MCF 10A (cell line): Measurements from ENCODE around the gene RNU6-9. TPM values are rescaled to one million over a fixed set of nuclear protein-coding genes. Genes with fewer than 3 reads are reported as not detected.

Experiments used
- BruUV-seq: library from RNA; stranded (reverse); fragments of 400-500 nt; replicated peaks from 2 replicates; lab custom pipeline; 2021; lab: Mats Ljungman, UMichigan
- CTCF ChIA-PET: fragments of 300-600 bp; sonication (Branson Sonifier 250); formaldehyde crosslinking; extraction: SDS; loops from one replicate; lab custom pipeline; 2021; ENCODE audit warnings: antibody characterized with exemption, inconsistent platforms; lab: Yijun Ruan, JAX
- POLR2A ChIA-PET: fragments of 300-600, 350-650 bp; sonication (Branson Sonifier 250); formaldehyde crosslinking; extraction: SDS; loops from one replicate; lab custom pipeline; 2020; ENCODE audit warnings: antibody characterized with exemption, inconsistent platforms; lab: Yijun Ruan, JAX
- DNase-seq: peaks from one replicate; pipeline ENCODE4 v3.0.0-alpha.2; 2018; ENCODE audit not compliant: unreplicated experiment
- H3K27ac Mint-ChIP-seq: one replicate; pipeline ENCODE4 v1.8.0; 2022; ENCODE audit warnings: mild to moderate bottlenecking, low read depth, mixed read lengths; ENCODE audit not compliant: unreplicated experiment
- H3K27me3 Mint-ChIP-seq: one replicate; pipeline ENCODE4 v1.8.0; 2022; ENCODE audit warnings: mixed read lengths; ENCODE audit not compliant: insufficient read depth, unreplicated experiment
- H3K36me3 Mint-ChIP-seq: one replicate; pipeline ENCODE4 v1.8.0; 2022; ENCODE audit warnings: mild to moderate bottlenecking, moderate library complexity, mixed read lengths; ENCODE audit not compliant: insufficient read depth, unreplicated experiment
- H3K4me1 Mint-ChIP-seq: one replicate; pipeline ENCODE4 v1.8.0; 2022; ENCODE audit warnings: mixed read lengths; ENCODE audit not compliant: insufficient read depth, unreplicated experiment
- H3K4me3 Mint-ChIP-seq: one replicate; pipeline ENCODE4 v1.8.0; 2022; ENCODE audit warnings: mild to moderate bottlenecking, moderate library complexity, mixed read lengths; ENCODE audit not compliant: unreplicated experiment
- H3K9me3 Mint-ChIP-seq: one replicate; pipeline ENCODE4 v1.8.0; 2022; ENCODE audit warnings: mixed read lengths; ENCODE audit not compliant: unreplicated experiment
- intact Hi-C: fragments of 100-400 bp; cut with micrococcal nuclease; formaldehyde crosslinking; loops from 2 replicates; pipeline ENCODE4 v1.14.1; 2022
- total RNA-seq: library from RNA; stranded (reverse); gene quantifications from 2 replicates; pipeline ENCODE4 v1.2.3, GENCODE V29; 2022
- TF ChIP-seq, protein P1 (sequence below): fragments of 200-600 bp; IDR thresholded peaks from one replicate; pipeline ENCODE4 v1.8.0; 2022; ENCODE audit warnings: antibody characterized with exemption, mild to moderate bottlenecking; ENCODE audit not compliant: unreplicated experiment

The RNU6-9 gene
- total RNA-seq, 1 experiment from 2014 or later: not detected

DNA sequence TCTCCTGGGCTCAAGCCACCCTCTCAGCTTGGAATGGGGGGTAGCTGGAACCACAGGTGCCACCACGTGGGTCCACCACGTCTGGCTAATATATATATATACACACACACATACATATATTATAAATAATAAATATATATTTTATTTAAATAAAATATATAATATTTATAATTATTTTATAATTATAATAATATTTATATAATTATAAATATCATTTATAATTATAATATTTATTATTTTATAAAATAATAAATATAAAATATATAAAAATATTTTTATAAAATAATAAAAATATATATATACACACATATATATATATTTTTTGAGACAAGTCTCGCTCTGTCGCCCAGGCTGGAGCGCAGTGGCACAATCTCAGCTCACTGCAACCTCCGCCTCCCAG, 38.7 kb upstream of the RNU6-9 start:
- no peak overlapping the region for H3K4me3 Mint-ChIP-seq
- no peak for DNase-seq
- H3K27ac Mint-ChIP-seq: no peak overlapping the region
- no peaks in the 10 kb centered on the region for H3K9me3 Mint-ChIP-seq
- no peaks in the 10 kb centered on the region for H3K36me3 Mint-ChIP-seq
- intact Hi-C loops: loop anchor here (10.0 kb wide), 1 partner anchor 130 kb away; the partner anchor contains the start of gene WDR18
- ChIA-PET CTCF (interaction anchor here (0.6 to 0.7 kb wide), 5 partner anchors 64 to 1757 kb away, joined by 3 to 5 read pairs (median 3); no protein-coding TSS in a partner anchor), POLR2A (interaction anchor here (0.5 kb wide), 1 partner anchor 131 kb away, joined by 4 read pairs; no protein-coding TSS in a partner anchor)
- no TSS peak for BruUV-seq
- no peaks in the 10 kb centered on the region for H3K27me3 Mint-ChIP-seq
- TF ChIP-seq, protein P1, sequence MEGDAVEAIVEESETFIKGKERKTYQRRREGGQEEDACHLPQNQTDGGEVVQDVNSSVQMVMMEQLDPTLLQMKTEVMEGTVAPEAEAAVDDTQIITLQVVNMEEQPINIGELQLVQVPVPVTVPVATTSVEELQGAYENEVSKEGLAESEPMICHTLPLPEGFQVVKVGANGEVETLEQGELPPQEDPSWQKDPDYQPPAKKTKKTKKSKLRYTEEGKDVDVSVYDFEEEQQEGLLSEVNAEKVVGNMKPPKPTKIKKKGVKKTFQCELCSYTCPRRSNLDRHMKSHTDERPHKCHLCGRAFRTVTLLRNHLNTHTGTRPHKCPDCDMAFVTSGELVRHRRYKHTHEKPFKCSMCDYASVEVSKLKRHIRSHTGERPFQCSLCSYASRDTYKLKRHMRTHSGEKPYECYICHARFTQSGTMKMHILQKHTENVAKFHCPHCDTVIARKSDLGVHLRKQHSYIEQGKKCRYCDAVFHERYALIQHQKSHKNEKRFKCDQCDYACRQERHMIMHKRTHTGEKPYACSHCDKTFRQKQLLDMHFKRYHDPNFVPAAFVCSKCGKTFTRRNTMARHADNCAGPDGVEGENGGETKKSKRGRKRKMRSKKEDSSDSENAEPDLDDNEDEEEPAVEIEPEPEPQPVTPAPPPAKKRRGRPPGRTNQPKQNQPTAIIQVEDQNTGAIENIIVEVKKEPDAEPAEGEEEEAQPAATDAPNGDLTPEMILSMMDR: no peak
- H3K4me1 Mint-ChIP-seq: peaks cover 8% of the 10 kb centered on the region

DNA sequence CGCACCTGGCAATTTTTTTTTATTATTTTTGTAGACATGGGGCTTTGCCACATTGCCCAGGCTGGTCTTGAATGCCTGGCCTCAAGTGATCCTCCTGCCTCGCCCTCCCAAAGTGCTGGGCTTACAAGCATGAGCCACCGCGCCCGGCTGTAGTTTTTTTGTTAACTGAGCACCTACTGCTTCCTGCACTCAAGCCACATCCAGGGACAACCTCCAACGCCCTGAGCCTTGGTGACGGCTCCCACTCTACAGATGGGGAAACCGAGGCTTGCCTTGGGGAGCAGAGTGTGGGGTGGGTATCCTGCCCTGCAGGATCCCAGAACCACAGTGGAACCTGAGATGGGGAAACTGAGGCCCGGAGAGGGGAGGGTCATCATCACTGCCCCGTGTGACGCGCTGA, 38.1 kb upstream of the RNU6-9 start:
- intact Hi-C loops: loop anchor here (10.0 kb wide), 1 partner anchor 130 kb away; the partner anchor contains the start of gene WDR18
- Mint-ChIP-seq H3K36me3 (no peaks in the 10 kb centered on the region), H3K27me3 (no peaks in the 10 kb centered on the region), H3K27ac (no peak overlapping the region), H3K9me3 (no peaks in the 10 kb centered on the region), H3K4me1 (peaks cover 8% of the 10 kb centered on the region), H3K4me3 (no peak overlapping the region)
- TF ChIP-seq, protein P1: no peak
- CTCF ChIA-PET: interaction anchor here (0.8 kb wide), 1 partner anchor 67 kb away, joined by 3 read pairs; no protein-coding TSS in a partner anchor
- no peak for DNase-seq
- POLR2A ChIA-PET: no interaction called here
- BruUV-seq: no TSS peak

DNA sequence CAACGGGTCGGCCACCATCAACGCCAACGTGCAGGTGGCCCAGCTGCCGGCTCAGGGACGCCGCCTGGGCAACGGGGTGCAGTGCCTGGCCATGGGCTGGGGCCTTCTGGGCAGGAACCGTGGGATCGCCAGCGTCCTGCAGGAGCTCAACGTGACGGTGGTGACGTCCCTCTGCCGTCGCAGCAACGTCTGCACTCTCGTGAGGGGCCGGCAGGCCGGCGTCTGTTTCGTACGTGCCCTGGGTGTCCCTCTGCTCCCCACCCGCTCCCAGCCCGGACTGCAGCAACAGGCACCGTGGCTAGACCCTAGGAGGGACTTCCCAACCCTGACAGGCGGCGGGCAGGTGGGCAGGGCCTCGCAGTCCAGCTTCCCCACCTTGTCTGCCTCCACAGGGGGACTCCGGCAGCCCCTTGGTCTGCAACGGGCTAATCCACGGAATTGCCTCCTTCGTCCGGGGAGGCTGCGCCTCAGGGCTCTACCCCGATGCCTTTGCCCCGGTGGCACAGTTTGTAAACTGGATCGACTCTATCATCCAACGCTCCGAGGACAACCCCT, 37.6 kb upstream of the RNU6-9 start:
- DNase-seq: no peak
- H3K4me1 Mint-ChIP-seq: peaks cover 3% of the 10 kb centered on the region
- intact Hi-C loops: loop anchor here (10.0 kb wide), 1 partner anchor 129 kb away; the partner anchor contains the start of gene WDR18
- H3K4me3 Mint-ChIP-seq: no peak overlapping the region
- H3K36me3 Mint-ChIP-seq: no peaks in the 10 kb centered on the region
- H3K27me3 Mint-ChIP-seq: no peaks in the 10 kb centered on the region
- ChIA-PET POLR2A (no interaction called here), CTCF (interaction anchor here (0.6 to 1.3 kb wide), 7 partner anchors 35 to 338 kb away, joined by 3 to 5 read pairs (median 3); no protein-coding TSS in a partner anchor)
- no TSS peak for BruUV-seq
- H3K27ac Mint-ChIP-seq: no peak overlapping the region
- TF ChIP-seq, protein P1: no peak
- H3K9me3 Mint-ChIP-seq: no peaks in the 10 kb centered on the region

DNA sequence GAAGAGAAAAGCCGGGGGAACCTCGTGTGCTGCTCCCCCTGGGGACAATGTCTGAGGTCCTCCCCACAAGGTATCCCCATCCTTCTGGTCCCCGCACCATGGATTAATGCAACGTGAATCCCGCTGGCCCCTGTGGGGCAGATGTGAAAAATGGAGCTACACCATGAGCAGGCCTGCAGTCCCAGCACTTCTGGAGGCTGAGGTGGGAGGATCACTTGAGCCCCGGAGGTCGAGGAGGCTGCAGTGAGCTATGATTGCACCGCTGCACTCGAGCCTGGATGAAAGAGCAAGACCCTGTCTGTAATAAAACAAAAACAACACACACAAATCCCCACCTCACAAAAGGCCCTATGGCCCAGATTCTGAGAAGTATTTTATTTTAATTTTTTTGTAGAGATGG, 35.0 kb upstream of the RNU6-9 start:
- POLR2A ChIA-PET: no interaction called here
- Mint-ChIP-seq H3K4me1 (peaks cover 5% of the 10 kb centered on the region), H3K27ac (no peak overlapping the region), H3K27me3 (no peaks in the 10 kb centered on the region), H3K9me3 (no peaks in the 10 kb centered on the region), H3K36me3 (no peaks in the 10 kb centered on the region), H3K4me3 (no peak overlapping the region)
- intact Hi-C loops: loop anchor here (10.0 kb wide), 1 partner anchor 127 kb away; the partner anchor contains the start of gene WDR18
- TF ChIP-seq, protein P1: no peak
- DNase-seq: no peak
- no TSS peak for BruUV-seq
- CTCF ChIA-PET: interaction anchor here (0.6 to 1.2 kb wide), 5 partner anchors 9 to 400 kb away, joined by 3 to 5 read pairs (median 4); no protein-coding TSS in a partner anchor
